ENCODE results near the gene PRDM16. TPM values are rescaled to one million over a fixed set of nuclear protein-coding genes. Genes with fewer than 3 reads are reported as not detected.

Gene PRDM16
- total and polyA plus RNA-seq, 2 experiments from 2014 or later: 0.14 to 0.16 TPM

DNA sequence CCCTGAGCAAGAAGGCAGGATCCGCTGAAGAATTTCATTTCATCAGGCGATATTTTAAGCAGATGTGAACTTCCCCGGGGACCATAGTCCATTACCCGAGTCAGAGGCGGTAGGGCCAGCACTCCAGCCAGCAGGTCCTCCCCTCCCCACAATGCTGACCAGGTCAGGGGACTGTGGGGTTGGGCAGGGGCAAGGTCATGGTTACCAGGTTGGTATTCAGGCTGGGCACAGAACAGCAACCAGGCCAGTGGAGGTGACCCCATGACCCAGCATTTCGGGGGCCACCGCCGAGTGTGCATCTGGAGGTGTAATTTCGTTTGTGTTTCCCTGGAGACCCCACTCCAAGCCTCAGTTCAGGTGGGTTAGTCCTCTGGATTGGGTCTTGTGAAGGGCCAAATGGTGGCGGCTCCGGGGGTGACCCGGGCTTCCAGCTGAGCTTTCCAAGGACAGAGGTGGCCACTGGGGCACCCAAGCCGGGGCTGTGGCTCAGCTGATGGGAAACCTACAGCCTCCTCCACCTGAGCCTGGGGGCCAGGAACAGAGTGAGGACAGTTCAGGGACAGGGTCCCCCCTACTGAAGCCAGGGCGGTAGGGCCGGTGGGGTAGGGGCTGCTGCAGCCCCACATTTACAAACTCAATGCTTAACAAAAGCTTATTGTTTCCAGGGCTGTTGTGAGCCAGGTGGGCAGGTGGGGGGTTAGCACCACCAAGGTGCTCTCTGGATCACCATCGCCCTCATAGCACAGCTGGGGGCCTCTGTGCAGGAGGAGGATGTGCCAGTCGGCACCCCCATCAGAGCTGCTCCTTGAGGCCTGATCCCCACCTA, 2.8 kb downstream of the PRDM16 start:
- Histone ChIP-seq H3K36me3 (ENCODE audit: insufficient read depth) (no peaks in the 10 kb centered on the region), H3K4me3 (peak overlapping the region; percentile 51; the same call in 1 of the 2 replicates), H3K4me2 (peak overlapping the region; percentile 78), H3K27ac (ENCODE audit: low read depth) (no peak overlapping the region), H3F3A (replicated peaks; ENCODE audit: low read depth) (no peaks in the 10 kb centered on the region), H3K4me1 (ENCODE audit: insufficient read depth) (peaks cover 35% of the 10 kb centered on the region), H3K9me2 (ENCODE audit: insufficient read depth) (no peaks in the 10 kb centered on the region), H3K79me2 (replicated peaks; ENCODE audit: insufficient read depth) (no peaks in the 10 kb centered on the region), H2AFZ (0 out of 2 replicates have a peak overlapping the region, but pooled peaks have one; percentile 43), H4K20me1 (replicated peaks; ENCODE audit: insufficient read depth) (no peaks in the 10 kb centered on the region; the same call in 1 of the 2 replicates), H3K27me3 (ENCODE audit: insufficient read depth) (peaks cover 83% of the 10 kb centered on the region)
- Mint-ChIP-seq H3K27ac (no peak overlapping the region), H3K4me1 (peaks cover 16% of the 10 kb centered on the region; the same call in 2 of the 3 replicates), H3K36me3 (ENCODE audit: low read depth) (no peaks in the 10 kb centered on the region), H3K4me3 (peak overlapping the region; percentile 45; the same call in 2 of the 3 replicates), H3K27me3 (ENCODE audit: insufficient read depth, low read depth, poor library complexity) (peaks cover 75% of the 10 kb centered on the region), H3K9me3 (no peaks in the 10 kb centered on the region; the same call in 2 of the 3 replicates)
- TF ChIP-seq, protein P1, sequence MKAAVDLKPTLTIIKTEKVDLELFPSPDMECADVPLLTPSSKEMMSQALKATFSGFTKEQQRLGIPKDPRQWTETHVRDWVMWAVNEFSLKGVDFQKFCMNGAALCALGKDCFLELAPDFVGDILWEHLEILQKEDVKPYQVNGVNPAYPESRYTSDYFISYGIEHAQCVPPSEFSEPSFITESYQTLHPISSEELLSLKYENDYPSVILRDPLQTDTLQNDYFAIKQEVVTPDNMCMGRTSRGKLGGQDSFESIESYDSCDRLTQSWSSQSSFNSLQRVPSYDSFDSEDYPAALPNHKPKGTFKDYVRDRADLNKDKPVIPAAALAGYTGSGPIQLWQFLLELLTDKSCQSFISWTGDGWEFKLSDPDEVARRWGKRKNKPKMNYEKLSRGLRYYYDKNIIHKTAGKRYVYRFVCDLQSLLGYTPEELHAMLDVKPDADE (IDR thresholded peaks at IDR 0.05): no peak
- peak; percentile 81 for TF ChIP-seq EZH2 (IDR thresholded peaks at IDR 0.05; ENCODE audit: low read depth, unreplicated experiment)
- TF ChIP-seq, protein P2, sequence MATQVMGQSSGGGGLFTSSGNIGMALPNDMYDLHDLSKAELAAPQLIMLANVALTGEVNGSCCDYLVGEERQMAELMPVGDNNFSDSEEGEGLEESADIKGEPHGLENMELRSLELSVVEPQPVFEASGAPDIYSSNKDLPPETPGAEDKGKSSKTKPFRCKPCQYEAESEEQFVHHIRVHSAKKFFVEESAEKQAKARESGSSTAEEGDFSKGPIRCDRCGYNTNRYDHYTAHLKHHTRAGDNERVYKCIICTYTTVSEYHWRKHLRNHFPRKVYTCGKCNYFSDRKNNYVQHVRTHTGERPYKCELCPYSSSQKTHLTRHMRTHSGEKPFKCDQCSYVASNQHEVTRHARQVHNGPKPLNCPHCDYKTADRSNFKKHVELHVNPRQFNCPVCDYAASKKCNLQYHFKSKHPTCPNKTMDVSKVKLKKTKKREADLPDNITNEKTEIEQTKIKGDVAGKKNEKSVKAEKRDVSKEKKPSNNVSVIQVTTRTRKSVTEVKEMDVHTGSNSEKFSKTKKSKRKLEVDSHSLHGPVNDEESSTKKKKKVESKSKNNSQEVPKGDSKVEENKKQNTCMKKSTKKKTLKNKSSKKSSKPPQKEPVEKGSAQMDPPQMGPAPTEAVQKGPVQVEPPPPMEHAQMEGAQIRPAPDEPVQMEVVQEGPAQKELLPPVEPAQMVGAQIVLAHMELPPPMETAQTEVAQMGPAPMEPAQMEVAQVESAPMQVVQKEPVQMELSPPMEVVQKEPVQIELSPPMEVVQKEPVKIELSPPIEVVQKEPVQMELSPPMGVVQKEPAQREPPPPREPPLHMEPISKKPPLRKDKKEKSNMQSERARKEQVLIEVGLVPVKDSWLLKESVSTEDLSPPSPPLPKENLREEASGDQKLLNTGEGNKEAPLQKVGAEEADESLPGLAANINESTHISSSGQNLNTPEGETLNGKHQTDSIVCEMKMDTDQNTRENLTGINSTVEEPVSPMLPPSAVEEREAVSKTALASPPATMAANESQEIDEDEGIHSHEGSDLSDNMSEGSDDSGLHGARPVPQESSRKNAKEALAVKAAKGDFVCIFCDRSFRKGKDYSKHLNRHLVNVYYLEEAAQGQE (IDR thresholded peaks at IDR 0.05; ENCODE audit: unreplicated experiment): no peak
- DNase-seq (ENCODE audit: low spot score) (no peak), ATAC-seq (no peak; the same call in 1 of the 3 replicates)

DNA sequence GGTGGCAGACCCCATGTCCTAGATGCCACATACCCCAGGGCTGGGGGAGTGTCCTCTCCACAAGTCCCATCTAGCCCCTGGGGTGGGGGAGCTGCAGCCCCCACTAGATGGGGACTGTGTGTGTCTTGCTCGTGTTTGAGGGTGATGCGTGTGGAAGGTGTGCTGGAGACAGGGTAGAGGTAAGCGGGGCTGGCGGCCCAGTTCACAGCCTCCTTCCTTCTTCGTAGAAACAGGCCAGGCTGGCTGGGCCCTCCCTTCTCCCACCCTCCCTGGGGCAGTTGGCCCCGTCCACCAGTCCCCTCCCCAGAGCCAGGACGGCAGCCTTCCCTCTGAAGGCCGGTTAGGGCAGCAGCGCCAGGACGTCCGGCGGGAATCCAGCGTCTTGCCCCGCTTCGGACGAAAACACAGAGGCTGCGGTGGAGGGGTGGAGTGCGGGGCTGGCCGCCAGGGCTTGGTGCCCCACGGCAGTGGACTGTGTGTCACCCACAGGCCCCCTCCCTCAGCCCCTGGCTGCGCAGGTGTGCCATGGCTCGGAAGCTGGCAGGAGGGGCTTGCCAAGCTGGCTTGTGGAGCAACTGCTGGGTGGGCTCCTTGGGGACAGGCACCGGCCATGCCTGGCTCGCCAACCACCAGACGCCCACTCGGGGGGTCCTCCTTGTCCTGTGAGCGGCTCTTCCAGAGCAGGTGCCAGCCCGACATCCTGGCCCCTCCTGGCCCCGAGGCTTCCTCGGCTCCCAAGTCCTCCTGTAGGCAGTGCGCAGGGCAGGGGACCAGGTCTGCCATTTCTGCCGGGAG, 3.6 kb downstream of the PRDM16 start:
- DNase-seq (ENCODE audit: low spot score) (peak; percentile 61), ATAC-seq (peak; percentile 9)
- Mint-ChIP-seq H3K9me3 (no peaks in the 10 kb centered on the region), H3K36me3 (ENCODE audit: low read depth) (no peaks in the 10 kb centered on the region), H3K4me3 (peak overlapping the region; percentile 35; the same call in 1 of the 3 replicates), H3K27me3 (ENCODE audit: insufficient read depth, low read depth, poor library complexity) (peaks cover 67% of the 10 kb centered on the region), H3K4me1 (peaks cover 16% of the 10 kb centered on the region; the same call in 2 of the 3 replicates), H3K27ac (no peak overlapping the region)
- Histone ChIP-seq H3K27me3 (ENCODE audit: insufficient read depth) (peaks cover 75% of the 10 kb centered on the region), H3F3A (replicated peaks; ENCODE audit: low read depth) (no peaks in the 10 kb centered on the region), H3K4me1 (ENCODE audit: insufficient read depth) (peaks cover 32% of the 10 kb centered on the region), H3K79me2 (replicated peaks; ENCODE audit: insufficient read depth) (no peaks in the 10 kb centered on the region), H3K9me2 (ENCODE audit: insufficient read depth) (no peaks in the 10 kb centered on the region), H3K27ac (ENCODE audit: low read depth) (no peak overlapping the region), H2AFZ (no peak overlapping the region), H3K36me3 (ENCODE audit: insufficient read depth) (no peaks in the 10 kb centered on the region), H3K4me3 (peak overlapping the region; percentile 51), H4K20me1 (replicated peaks; ENCODE audit: insufficient read depth) (no peaks in the 10 kb centered on the region; the same call in 1 of the 2 replicates), H3K4me2 (peak overlapping the region; percentile 78)
- TF ChIP-seq EZH2 (IDR thresholded peaks at IDR 0.05; ENCODE audit: low read depth, unreplicated experiment): no peak
- no peak for TF ChIP-seq CREB1 (CRISPR knock-in tag; IDR thresholded peaks at IDR 0.05; ENCODE audit: low read depth)
- TF ChIP-seq ZNF114 (CRISPR knock-in tag; IDR thresholded peaks at IDR 0.05): no peak
- TF ChIP-seq NANOG (IDR thresholded peaks at IDR 0.05; ENCODE audit: borderline replicate concordance): no peak
- TF ChIP-seq EZH2phosphoT487 (IDR thresholded peaks at IDR 0.05; ENCODE audit: unreplicated experiment): peak; percentile 91
- TF ChIP-seq STAT1 (IDR thresholded peaks at IDR 0.05; ENCODE audit: unreplicated experiment): no peak
- TF ChIP-seq, protein P3, sequence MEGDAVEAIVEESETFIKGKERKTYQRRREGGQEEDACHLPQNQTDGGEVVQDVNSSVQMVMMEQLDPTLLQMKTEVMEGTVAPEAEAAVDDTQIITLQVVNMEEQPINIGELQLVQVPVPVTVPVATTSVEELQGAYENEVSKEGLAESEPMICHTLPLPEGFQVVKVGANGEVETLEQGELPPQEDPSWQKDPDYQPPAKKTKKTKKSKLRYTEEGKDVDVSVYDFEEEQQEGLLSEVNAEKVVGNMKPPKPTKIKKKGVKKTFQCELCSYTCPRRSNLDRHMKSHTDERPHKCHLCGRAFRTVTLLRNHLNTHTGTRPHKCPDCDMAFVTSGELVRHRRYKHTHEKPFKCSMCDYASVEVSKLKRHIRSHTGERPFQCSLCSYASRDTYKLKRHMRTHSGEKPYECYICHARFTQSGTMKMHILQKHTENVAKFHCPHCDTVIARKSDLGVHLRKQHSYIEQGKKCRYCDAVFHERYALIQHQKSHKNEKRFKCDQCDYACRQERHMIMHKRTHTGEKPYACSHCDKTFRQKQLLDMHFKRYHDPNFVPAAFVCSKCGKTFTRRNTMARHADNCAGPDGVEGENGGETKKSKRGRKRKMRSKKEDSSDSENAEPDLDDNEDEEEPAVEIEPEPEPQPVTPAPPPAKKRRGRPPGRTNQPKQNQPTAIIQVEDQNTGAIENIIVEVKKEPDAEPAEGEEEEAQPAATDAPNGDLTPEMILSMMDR (conservative IDR thresholded peaks at IDR 0.05; ENCODE audit: low read depth in 2 of 2): no peak

Data from GM23338 (cell line).